Naive thymus-derived CD4-positive, alpha-beta T cell (primary cell): ENCODE results near the gene FAM50A. TPM values are rescaled to one million over a fixed set of nuclear protein-coding genes. Genes with fewer than 3 reads are reported as not detected.
"Not testable (repeated sequence)": the region's sequence is repeated elsewhere in the genome, so short reads cannot be mapped to it uniquely, and the experiment has no call there.

Source experiments
- ATAC-seq: fragments of 150-1000 bp; cut with Tn5 transposase; 2 replicates; pipeline ENCODE4 v1.10.0; 2021; ENCODE audit warnings: mild to moderate bottlenecking, moderate library complexity
- CTCF ChIA-PET: fragments of 350-600 bp; sonication (Branson Sonifier 250); formaldehyde crosslinking; loops from one replicate; lab custom pipeline; 2021; ENCODE audit warnings: antibody characterized with exemption; lab: Charles Lee
- POLR2A ChIA-PET: fragments of 350-600 bp; sonication (Branson Sonifier 250); formaldehyde crosslinking; loops from one replicate; lab custom pipeline; 2021; ENCODE audit warnings: antibody characterized with exemption, inconsistent platforms; lab: Charles Lee
- DNase-seq, 9 donors: peaks; one replicate each; pipeline versions ENCODE4 v3.0.0 to v3.0.0-alpha.2; 2020 to 2022; ENCODE audit warnings: mixed read lengths in 1 of 9
- H3K27ac ChIP-seq: one replicate; pipeline ENCODE4 v1.7.0; 2013; ENCODE audit warnings: mild to moderate bottlenecking, low read depth, low read length, moderate library complexity
- H3K27me3 ChIP-seq, 2 donors: one replicate each; pipeline ENCODE4 v1.7.0; 2013; ENCODE audit warnings: low read length in 2 of 2, mild to moderate bottlenecking in 2 of 2, moderate library complexity in 2 of 2; ENCODE audit not compliant: control insufficient read depth in 2 of 2, insufficient read depth in 2 of 2
- H3K36me3 ChIP-seq, 3 experiments: 1 replicate in 2 of 3; 2 replicates in 1 of 3; pipeline ENCODE4 v1.7.0; 2013; ENCODE audit warnings: low read length in 3 of 3, mild to moderate bottlenecking in 3 of 3, moderate library complexity in 1 of 3; ENCODE audit not compliant: insufficient read depth in 3 of 3, control insufficient read depth in 2 of 3
- H3K4me1 ChIP-seq, 2 donors: one replicate each; pipeline ENCODE4 v1.7.0; 2013; ENCODE audit warnings: low read length in 2 of 2, mild to moderate bottlenecking in 2 of 2, moderate library complexity in 1 of 2; ENCODE audit not compliant: control insufficient read depth in 2 of 2, insufficient read depth in 2 of 2
- H3K4me3 ChIP-seq: 2 replicates; pipeline ENCODE4 v1.7.0; 2013; ENCODE audit warnings: mild to moderate bottlenecking, low read length
- H3K9me3 ChIP-seq, 3 experiments: 1 replicate in 2 of 3; 2 replicates in 1 of 3; pipeline ENCODE4 v1.7.0; 2013; ENCODE audit warnings: low read length in 3 of 3; ENCODE audit not compliant: control insufficient read depth in 2 of 3
- H3K27ac Mint-ChIP-seq, 9 donors: one replicate each; pipeline ENCODE4 v1.8.0; 2020 to 2022; ENCODE audit warnings: mixed read lengths in 9 of 9, mild to moderate bottlenecking in 8 of 9, moderate library complexity in 5 of 9, inconsistent platforms in 2 of 9
- H3K27me3 Mint-ChIP-seq, 5 donors: one replicate each; pipeline ENCODE4 v1.8.0; 2021 to 2022; ENCODE audit warnings: mixed read lengths in 5 of 5, mild to moderate bottlenecking in 1 of 5
- H3K36me3 Mint-ChIP-seq, 5 donors: one replicate each; pipeline ENCODE4 v1.8.0; 2020 to 2022; ENCODE audit warnings: mixed read lengths in 5 of 5, mild to moderate bottlenecking in 3 of 5, inconsistent platforms in 1 of 5
- H3K4me1 Mint-ChIP-seq, 7 donors: one replicate each; pipeline ENCODE4 v1.8.0; 2020 to 2022; ENCODE audit warnings: mixed read lengths in 7 of 7, mild to moderate bottlenecking in 3 of 7, inconsistent platforms in 1 of 7
- H3K4me3 Mint-ChIP-seq, 10 donors: one replicate each; pipeline ENCODE4 v1.8.0; 2020 to 2022; ENCODE audit warnings: mild to moderate bottlenecking in 10 of 10, mixed read lengths in 10 of 10, moderate library complexity in 6 of 10, inconsistent platforms in 2 of 10
- H3K9me3 Mint-ChIP-seq, 11 donors: one replicate each; pipeline ENCODE4 v1.8.0; 2020 to 2022; ENCODE audit warnings: mixed read lengths in 11 of 11, mild to moderate bottlenecking in 4 of 11, inconsistent platforms in 1 of 11, moderate library complexity in 1 of 11
- intact Hi-C, 2 donors: fragments of 100-400 bp; cut with micrococcal nuclease; formaldehyde crosslinking; loops; one replicate each; pipeline ENCODE4 v1.15.1; 2023
- polyA plus RNA-seq, 2 donors: library from polyadenylated mRNA; unstranded; fragments of 300-500 nt; fragmentation: Illumina TruSeq; gene quantifications; one replicate each; pipeline ENCODE4 v1.2.3, GENCODE V29; 2021
- total RNA-seq, 6 experiments: library from RNA in 5 of 6; stranded (reverse) in 5 of 6; gene quantifications; 1 replicate in 5 of 6; 2 replicates in 1 of 6; pipeline ENCODE4 v1.2.3 and lab custom pipeline; 2021 to 2026

Gene FAM50A, protein sequence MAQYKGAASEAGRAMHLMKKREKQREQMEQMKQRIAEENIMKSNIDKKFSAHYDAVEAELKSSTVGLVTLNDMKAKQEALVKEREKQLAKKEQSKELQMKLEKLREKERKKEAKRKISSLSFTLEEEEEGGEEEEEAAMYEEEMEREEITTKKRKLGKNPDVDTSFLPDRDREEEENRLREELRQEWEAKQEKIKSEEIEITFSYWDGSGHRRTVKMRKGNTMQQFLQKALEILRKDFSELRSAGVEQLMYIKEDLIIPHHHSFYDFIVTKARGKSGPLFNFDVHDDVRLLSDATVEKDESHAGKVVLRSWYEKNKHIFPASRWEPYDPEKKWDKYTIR
- 10 to 100 TPM; 47.2 to 76.5 (median 49.3) TPM for total RNA-seq
- polyA plus RNA-seq: 10 to 100 TPM; 19.9 to 40.7 TPM
- total RNA-seq (lab: John Stamatoyannopoulos, UW): 39.3 reads per million, percentile 66 among the genes with 10 or more reads in this experiment

DNA sequence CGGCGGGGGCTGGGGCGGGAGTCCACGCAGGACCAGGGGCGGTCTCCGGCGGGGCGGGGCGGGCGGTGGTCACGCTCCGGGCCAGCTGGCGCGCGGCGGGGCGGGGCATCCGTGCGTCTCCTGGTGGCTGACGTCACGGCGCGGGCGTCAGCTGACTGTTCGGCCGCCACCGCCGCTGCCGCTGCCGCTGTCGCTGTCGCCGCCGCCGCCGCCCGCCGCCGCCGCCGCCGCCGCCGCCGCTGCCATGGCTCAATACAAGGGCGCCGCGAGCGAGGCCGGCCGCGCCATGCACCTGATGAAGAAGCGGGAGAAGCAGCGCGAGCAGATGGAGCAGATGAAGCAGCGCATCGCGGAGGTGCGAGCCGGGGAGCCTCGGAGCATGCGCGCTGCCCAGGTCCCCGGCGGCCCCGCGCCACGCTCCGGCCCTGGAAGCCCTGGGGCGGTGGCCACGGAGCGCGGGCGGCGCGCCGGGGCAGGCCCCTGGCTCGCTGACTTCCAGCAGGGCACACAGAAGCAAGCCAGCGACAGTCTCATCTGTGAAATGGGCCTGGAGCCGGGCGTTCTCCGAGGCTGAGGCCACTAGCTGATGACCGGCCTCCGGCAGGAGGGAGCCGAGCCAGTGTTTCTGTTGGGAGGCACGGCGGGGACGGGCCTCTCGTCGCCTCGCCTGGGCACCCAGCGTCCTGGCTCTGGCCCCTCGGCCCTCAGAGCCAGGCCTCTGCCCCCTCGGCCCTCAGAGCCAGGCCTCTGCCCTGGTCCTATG is at the start of gene FAM50A:
Gene FAM50A (plus strand): TSS at position 150 of the 763 bp plus-strand sequence. CDS start 95 bp downstream, at position 245.
- intact Hi-C loops: loop anchor here (1.0 to 5.0 kb wide), 3 partner anchors 13 to 33 kb away; partner anchors contain the start of gene LAGE3 (in 1 of the 2)
- Mint-ChIP-seq H3K9me3 (peaks cover 0 to 3% (median 0%) of the 10 kb centered on the region in 11 donors), H3K27me3 (no peaks in the 10 kb centered on the region), H3K27ac (peak within 1 kb of the TSS in 6 of 9 donors; percentile 71 to 88 (median 78)), H3K4me3 (peak within 1 kb of the TSS; percentile 53 to 84 (median 78)), H3K36me3 (peaks cover 0 to 6% (median 0%) of the 10 kb centered on the region in 5 donors), H3K4me1 (peaks cover 0 to 29% (median 10%) of the 10 kb centered on the region in 7 donors)
- ChIA-PET CTCF (no interaction called here), POLR2A (interaction anchor here (0.5 to 4.1 kb wide), 8 partner anchors 15 to 47 kb away, joined by 3 to 11 read pairs (median 4); partner anchors contain the start of genes ATP6AP1, RPL10, SLC10A3 and UBL4A)
- DNase-seq (peak; percentile 38 to 81 (median 53)), ATAC-seq (peak; percentile 91)
- H3K4me1 ChIP-seq: peaks cover 6 to 14% of the 10 kb centered on the region in 2 donors
- H3K9me3 ChIP-seq: no peaks in the 10 kb centered on the region
- H3K4me3 ChIP-seq: peak within 1 kb of the TSS; percentile 55
- H3K36me3 ChIP-seq: peaks cover 0 to 34% (median 0%) of the 10 kb centered on the region in 3 experiments
- peak within 1 kb of the TSS; percentile 74 for H3K27ac ChIP-seq
- H3K27me3 ChIP-seq: no peaks in the 10 kb centered on the region

DNA sequence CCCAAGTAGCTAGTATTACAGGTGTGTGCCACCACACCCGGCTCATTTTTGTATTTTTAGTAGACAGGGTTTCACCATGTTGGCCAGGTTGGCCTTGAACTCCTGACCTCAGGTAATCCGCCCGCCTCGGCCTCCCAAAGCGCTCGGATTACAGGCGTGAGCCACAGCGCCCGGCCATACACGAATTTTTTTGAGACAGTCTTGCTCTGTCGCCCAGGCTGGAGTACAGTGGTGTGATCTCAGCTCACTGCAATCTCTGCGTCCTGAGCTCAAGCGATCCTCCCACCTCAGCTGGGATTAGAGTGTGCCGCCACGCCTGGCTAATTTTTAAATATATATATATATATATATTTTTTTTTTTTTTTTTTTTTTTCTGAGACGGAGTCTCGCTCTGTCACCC is 47.6 kb upstream of the FAM50A start:
- H3K27ac ChIP-seq, CTCF ChIA-PET, DNase-seq, ATAC-seq, H3K9me3 ChIP-seq, H3K4me3 ChIP-seq, H3K27me3 ChIP-seq, H3K27me3 Mint-ChIP-seq: not testable (repeated sequence)
- H3K27ac Mint-ChIP-seq: peak overlapping the region in 1 of 9 donors; percentile 42
- H3K9me3 Mint-ChIP-seq: peaks cover 0 to 11% (median 0%) of the 10 kb centered on the region in 11 donors
- peaks cover 3 to 20% (median 16%) of the 10 kb centered on the region in 5 donors for H3K36me3 Mint-ChIP-seq
- POLR2A ChIA-PET: interaction anchor here (1.2 to 6.8 kb wide), 3 partner anchors 15 to 94 kb away, joined by 4 to 77 read pairs (median 6); partner anchors contain the start of genes DNASE1L1, SLC10A3 and TAFAZZIN
- peaks cover 6 to 22% (median 14%) of the 10 kb centered on the region in 7 donors for H3K4me1 Mint-ChIP-seq
- intact Hi-C loops: loop anchor here (5.0 to 10.0 kb wide), 5 partner anchors 41 to 628 kb away; partner anchors contain the start of genes F8 (in 1 of the 2), FUNDC2 (in 1 of the 2), GDI1 (in 1 of the 2) and HCFC1 (in 1 of the 2)
- Histone ChIP-seq H3K4me1 (peaks cover 10 to 14% of the 10 kb centered on the region in 2 donors), H3K36me3 (peaks cover 7 to 23% (median 11%) of the 10 kb centered on the region in 3 experiments)
- peak overlapping the region in 4 of 10 donors; percentile 49 to 97 (median 74) for H3K4me3 Mint-ChIP-seq

DNA sequence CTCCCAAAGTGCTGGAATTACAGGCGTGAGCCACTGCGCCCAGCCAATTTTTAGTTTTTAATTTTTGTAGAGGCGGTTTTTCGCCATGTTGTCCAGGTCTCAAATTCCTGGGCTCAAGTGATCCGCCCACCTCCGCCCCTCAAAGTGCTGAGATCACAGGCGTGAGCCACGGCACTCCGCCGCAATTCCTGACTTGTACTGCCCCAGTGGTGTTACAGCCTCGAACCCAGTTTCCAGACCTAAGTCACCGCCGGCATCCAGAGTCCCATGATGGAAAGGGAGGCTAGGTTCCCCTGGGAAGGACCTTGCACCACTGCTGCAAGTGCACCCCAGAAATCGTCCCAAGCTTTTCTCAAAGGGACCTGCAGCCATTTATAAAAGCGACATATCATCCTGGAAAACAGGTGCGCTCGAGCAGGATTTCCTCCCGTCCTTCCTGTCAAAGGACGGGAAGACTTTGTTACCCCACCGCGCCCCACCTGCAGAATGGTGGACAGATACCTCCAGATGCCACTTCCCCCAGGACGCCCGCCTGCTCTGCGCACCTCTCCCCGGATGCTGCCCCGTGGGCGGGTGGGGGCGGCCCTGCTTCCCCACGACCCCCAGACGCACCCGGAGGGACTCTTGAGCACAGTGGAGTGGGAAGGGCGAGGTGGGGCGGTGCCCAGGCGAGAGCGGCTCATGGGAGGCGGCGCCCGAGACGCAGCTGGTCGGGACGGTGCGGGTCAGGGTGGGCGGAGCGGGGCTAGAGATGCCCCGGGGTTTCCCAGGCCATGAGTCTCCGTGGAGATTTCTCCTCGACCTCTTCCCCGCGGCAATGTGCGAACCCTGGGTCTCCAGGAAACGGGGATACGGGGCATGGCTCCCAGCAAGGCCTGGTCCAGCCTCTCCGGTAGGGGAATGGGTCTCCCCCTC is 46.7 kb upstream of the FAM50A start:
- intact Hi-C loops: loop anchor here (5.0 to 10.0 kb wide), 5 partner anchors 40 to 628 kb away; partner anchors contain the start of genes F8 (in 1 of the 2), FUNDC2 (in 1 of the 2), GDI1 (in 1 of the 2) and HCFC1 (in 1 of the 2)

DNA sequence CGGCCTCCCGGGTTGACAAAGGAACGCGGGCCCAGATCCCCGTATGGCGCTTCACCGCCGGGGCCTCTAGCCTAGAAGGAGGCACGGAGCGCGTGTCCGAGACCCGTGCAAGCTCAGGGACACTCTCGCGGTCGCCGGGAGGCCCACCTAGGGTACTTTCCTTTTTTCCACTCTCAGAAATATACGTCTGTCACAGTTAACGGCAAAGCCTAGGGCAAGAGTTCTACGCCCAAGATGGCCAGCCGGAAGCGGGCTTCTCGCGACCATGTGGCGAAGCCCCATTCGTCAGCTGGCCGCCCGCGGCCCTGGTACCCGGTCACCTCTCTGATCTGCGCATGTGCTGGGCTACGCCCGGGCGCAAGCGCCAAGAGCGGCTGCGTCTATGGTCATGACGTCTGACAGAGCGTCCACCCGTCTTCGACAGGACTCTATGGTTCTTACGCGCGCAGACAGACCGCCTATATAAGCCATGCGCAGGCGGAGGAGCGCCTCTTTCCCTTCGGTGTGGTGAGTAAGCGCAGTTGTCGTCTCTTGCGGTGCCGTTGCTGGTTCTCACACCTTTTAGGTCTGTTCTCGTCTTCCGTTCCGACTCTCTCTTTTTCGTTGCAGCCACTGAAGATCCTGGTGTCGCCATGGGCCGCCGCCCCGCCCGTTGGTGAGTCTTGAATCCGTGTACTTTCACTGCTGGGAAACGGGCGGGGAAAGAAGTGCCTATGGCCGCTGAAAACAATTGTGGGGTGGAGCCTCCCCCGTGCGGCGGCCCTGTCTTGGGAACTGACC is 45.9 kb upstream of the FAM50A start, which contains the start of gene RPL10:
Gene RPL10 (plus strand): TSS at position 490 of the 780 bp plus-strand sequence. CDS start 143 bp downstream, at position 633.
- H3K4me3 ChIP-seq: peak within 1 kb of the TSS; percentile 95
- Mint-ChIP-seq H3K36me3 (peaks cover 3 to 20% (median 16%) of the 10 kb centered on the region in 5 donors), H3K27me3 (peaks cover 0 to 5% (median 0%) of the 10 kb centered on the region in 5 donors), H3K4me3 (peak within 1 kb of the TSS; percentile 93 to 100 (median 98)), H3K4me1 (peaks cover 6 to 22% (median 14%) of the 10 kb centered on the region in 7 donors), H3K9me3 (peaks cover 0 to 11% (median 0%) of the 10 kb centered on the region in 11 donors), H3K27ac (peak within 1 kb of the TSS; percentile 97 to 100 (median 99))
- intact Hi-C loops: loop anchor here (5.0 to 10.0 kb wide), 5 partner anchors 39 to 627 kb away; partner anchors contain the start of genes F8 (in 1 of the 2), FUNDC2 (in 1 of the 2), GDI1 (in 1 of the 2) and HCFC1 (in 1 of the 2)
- CTCF ChIA-PET: interaction anchor here (1.2 to 1.8 kb wide), 3 partner anchors 25 to 138 kb away, joined by 3 to 4 read pairs (median 4); partner anchors contain the start of gene SLC10A3
- H3K27me3 ChIP-seq: no peaks in the 10 kb centered on the region
- peak within 1 kb of the TSS; percentile 97 for H3K27ac ChIP-seq
- DNase-seq: peak; percentile 67 to 90 (median 86)
- H3K4me1 ChIP-seq: peaks cover 10 to 14% of the 10 kb centered on the region in 2 donors
- peaks cover 7 to 23% (median 11%) of the 10 kb centered on the region in 3 experiments for H3K36me3 ChIP-seq
- no peaks in the 10 kb centered on the region for H3K9me3 ChIP-seq
- POLR2A ChIA-PET: interaction anchor here (0.6 to 6.8 kb wide), 38 partner anchors 10 to 427 kb away, joined by 3 to 77 read pairs (median 6); partner anchors contain the start of genes ATP6AP1, DKC1, DNASE1L1 and EMD
- peak; percentile 90 for ATAC-seq

More for the DNA sequence above, 46.7 kb upstream of the FAM50A start:
- peak overlapping the region; percentile 97 for H3K27ac ChIP-seq
- DNase-seq (peak in 3 of 9 donors; percentile 19 to 76 (median 20)), ATAC-seq (peak; percentile 53)
- Mint-ChIP-seq H3K4me1 (peaks cover 6 to 22% (median 14%) of the 10 kb centered on the region in 7 donors), H3K27me3 (peaks cover 0 to 5% (median 0%) of the 10 kb centered on the region in 5 donors), H3K9me3 (peaks cover 0 to 11% (median 0%) of the 10 kb centered on the region in 11 donors), H3K36me3 (peaks cover 3 to 20% (median 16%) of the 10 kb centered on the region in 5 donors), H3K4me3 (peak overlapping the region; percentile 93 to 100 (median 98)), H3K27ac (peak overlapping the region in 8 of 9 donors; percentile 97 to 100 (median 100))
- ChIA-PET CTCF (interaction anchor here (1.2 kb wide), 1 partner anchor 24 kb away, joined by 3 read pairs; no protein-coding TSS in a partner anchor), POLR2A (interaction anchor here (0.6 to 6.8 kb wide), 28 partner anchors 14 to 426 kb away, joined by 3 to 77 read pairs (median 6); partner anchors contain the start of genes ATP6AP1, DKC1, DNASE1L1 and EMD)
- peak overlapping the region; percentile 95 for H3K4me3 ChIP-seq
- H3K9me3 ChIP-seq: no peaks in the 10 kb centered on the region
- H3K36me3 ChIP-seq: peaks cover 7 to 23% (median 11%) of the 10 kb centered on the region in 3 experiments
- H3K27me3 ChIP-seq: no peaks in the 10 kb centered on the region
- peaks cover 10 to 14% of the 10 kb centered on the region in 2 donors for H3K4me1 ChIP-seq
